Raji (cell line): ENCODE data around the gene TUBB2B.

Experiments used
- POLR2A ChIP-seq: IDR thresholded peaks from 2 replicates; pipeline ENCODE4 v1.6.1; 2011; ENCODE audit warnings: low read depth, low read length, control low read depth; ENCODE audit not compliant: insufficient read depth

The TUBB2B gene

GRCh38 chr6:3193102-3193849, 34.2 kb downstream of the TUBB2B start:
- no peak for TF ChIP-seq POLR2A

GRCh38 chr6:3190779-3191178, 36.7 kb downstream of the TUBB2B start:
- TF ChIP-seq POLR2A: no peak

- no peak for TF ChIP-seq POLR2A
Measured at GRCh38 chr6:3190056-3190455, 37.4 kb downstream of the TUBB2B start.

GRCh38 chr6:3188262-3188661, 39.2 kb downstream of the TUBB2B start:
- no peak for TF ChIP-seq POLR2A

- TF ChIP-seq POLR2A: no peak
Measured at GRCh38 chr6:3186974-3187382, 40.5 kb downstream of the TUBB2B start.

GRCh38 chr6:3183066-3183465, 44.4 kb downstream of the TUBB2B start:
- TF ChIP-seq POLR2A: no peak

DNA sequence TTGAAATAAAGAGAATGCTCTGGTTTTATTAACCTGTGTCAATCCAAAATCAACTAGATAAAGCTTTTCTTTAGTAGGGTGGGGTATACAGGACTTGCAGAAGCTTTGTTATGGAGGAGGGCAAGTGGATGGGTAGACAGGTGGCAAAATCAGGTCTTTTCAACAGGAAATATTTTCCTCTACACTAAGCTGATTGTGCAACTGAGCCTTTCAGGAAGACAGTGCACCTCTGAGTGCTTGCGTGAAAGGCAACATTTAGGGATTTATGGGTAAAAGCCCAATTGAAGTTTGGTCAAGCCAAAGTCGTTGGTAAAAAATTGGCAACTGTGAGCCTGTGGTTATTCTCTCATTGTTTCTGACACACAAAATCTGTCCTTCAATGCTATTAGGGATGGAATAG, 46.3 kb downstream of the TUBB2B start:
- TF ChIP-seq POLR2A: no peak

DNA sequence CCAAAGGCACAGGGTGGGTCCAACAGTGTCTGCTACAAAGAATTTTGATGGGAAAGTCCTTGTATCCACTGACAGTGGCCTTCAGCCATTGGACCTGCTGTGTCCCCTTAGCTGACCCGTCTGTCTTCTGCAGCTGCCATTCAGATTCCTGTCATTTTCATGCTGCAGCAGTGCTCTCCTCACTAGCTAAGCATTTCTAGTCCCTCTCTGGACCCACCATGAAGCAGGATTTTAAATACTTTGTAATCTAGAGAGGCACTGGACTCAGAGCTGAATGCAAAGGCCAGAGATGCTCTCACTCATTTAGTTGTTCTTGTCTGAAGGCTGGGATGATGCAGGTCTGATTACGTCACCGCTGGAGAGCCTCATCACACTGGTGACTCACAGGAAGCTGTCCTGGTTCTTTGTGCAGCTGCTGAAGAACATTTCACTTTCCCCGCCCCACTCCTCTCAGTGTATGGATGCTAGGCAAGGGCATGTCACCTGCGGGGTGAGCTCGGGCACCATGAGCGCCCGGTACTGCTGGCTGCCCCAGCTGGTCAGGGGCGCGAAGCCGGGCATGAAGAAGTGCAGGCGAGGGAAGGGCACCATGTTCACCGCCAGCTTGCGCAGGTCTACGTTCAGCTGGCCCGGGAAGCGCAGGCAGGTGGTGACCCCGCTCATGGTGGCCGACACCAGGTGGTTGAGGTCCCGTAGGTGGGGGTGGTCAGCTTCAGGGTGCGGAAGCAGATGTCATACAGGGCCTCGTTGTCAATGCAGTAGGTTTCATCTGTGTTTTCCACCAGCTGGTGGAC, 50.7 kb downstream of the TUBB2B start:
- no peak for TF ChIP-seq POLR2A

DNA sequence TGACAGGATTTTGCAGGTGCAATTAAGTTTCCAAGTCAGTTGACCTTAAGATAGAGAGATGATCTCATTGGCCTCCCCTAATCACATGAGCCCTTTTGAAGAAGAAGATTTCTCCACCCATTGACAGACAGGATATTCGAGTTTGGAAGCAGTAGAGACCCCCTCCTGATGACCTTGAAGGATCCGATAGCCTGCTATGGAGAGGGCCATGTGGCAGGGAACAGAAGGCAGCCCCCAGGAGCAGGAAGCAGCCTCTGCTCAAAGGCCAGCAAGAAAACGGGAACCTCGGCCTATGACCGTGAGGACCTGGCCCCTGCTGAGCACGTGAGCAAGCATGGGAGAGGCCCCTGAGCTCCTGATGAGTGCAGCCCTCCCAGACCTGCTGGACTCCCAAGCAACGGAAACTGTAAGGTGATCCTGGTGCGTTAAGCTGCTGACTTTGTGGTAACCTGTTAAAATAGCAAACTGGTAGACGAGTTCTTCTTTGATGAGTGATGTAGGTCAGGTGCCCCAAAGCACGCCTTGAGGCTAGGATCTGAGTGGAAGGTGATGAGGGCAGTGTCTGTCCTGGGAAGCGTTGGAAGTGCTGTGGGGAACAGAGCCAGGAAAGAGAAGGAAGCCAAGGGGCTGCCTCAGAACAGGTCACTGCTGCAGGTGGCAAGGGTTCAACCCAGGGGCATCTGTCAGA, 51.6 kb downstream of the TUBB2B start:
- TF ChIP-seq POLR2A: no peak
